SK-MEL-5 (cell line): ENCODE results near the gene RRP36. TPM values are rescaled to one million over a fixed set of nuclear protein-coding genes. Genes with fewer than 3 reads are reported as not detected.

Experiments
- DNase-seq: peaks from one replicate; pipeline ENCODE4 v3.0.0-alpha.2; 2016; ENCODE audit warnings: low read depth, low spot score
- in situ Hi-C: cut with HindIII; loops from 2 replicates; pipeline ENCODE4 v1.10.0; 2016; ENCODE audit warnings: low sequenced_read_pairs, high pct_unique_total_duplicates, low pct_unique_long_range_greater_than_20kb
- total RNA-seq: library from RNA; depleted of rRNA; stranded (reverse); fragments of >200 nt; shearing (Covaris generic); gene quantifications from 2 replicates; pipeline ENCODE4 v1.2.3, GENCODE V29; 2014; rRNA removed

RRP36 gene
- total RNA-seq, 1 experiment from 2014 or later = 89.9 TPM

- DNase-seq = no peak
- in situ Hi-C loops = no loop called here
These were observed 55.9 kb downstream of the RRP36 start for GRCh38 chr6:43077333-43077809.

GRCh38 chr6:43077981-43078511 lies 56.6 kb downstream of the RRP36 start:
- in situ Hi-C loops = no loop called here
- DNase-seq = no peak

- in situ Hi-C loops = no loop called here
- DNase-seq = no peak
These were observed 57.3 kb downstream of the RRP36 start for GRCh38 chr6:43078691-43079090.

Other genes starting within 250 kb of the RRP36 start
- 5.2 and 5.6 TPM in 2 replicates for gene BICRAL, start 239.6 kb upstream of the RRP36 start, total RNA-seq
- gene RPL7L1, start 142.0 kb upstream of the RRP36 start, total RNA-seq = 110 and 112 TPM in 2 replicates
- gene PTCRA, start 105.6 kb upstream of the RRP36 start, total RNA-seq = 6.2 and 9.7 TPM in 2 replicates
- 38.6 and 40.1 TPM in 2 replicates for gene CNPY3, start 92.1 kb upstream of the RRP36 start, total RNA-seq
- 0.34 TPM in 1 of 2 replicates, not detected in the other for gene GNMT, start 60.9 kb upstream of the RRP36 start, total RNA-seq
- 15.2 and 18.4 TPM in 2 replicates for gene PEX6, start 42.4 kb upstream of the RRP36 start, total RNA-seq
- gene PPP2R5D, start 37.1 kb upstream of the RRP36 start, total RNA-seq = 37.3 and 39.1 TPM in 2 replicates
- 66.6 and 79.1 TPM in 2 replicates for gene MEA1, start 7.7 kb upstream of the RRP36 start, total RNA-seq
- 61.6 and 67.9 TPM in 2 replicates for gene KLHDC3, start 7.4 kb upstream of the RRP36 start, total RNA-seq
- gene CUL7, start 32.2 kb downstream of the RRP36 start, total RNA-seq = 18.8 and 20.2 TPM in 2 replicates
- gene MRPL2, start 37.8 kb downstream of the RRP36 start, total RNA-seq = 49.9 and 51.9 TPM in 2 replicates
- gene KLC4, start 38.0 kb downstream of the RRP36 start, total RNA-seq = 6.8 and 8.3 TPM in 2 replicates
- 19.7 TPM in 2 replicates for gene PTK7, start 54.7 kb downstream of the RRP36 start, total RNA-seq
- gene SRF, start 149.6 kb downstream of the RRP36 start, total RNA-seq = 16.4 and 17.6 TPM in 2 replicates
- gene CUL9, start 160.6 kb downstream of the RRP36 start, total RNA-seq = 16.7 and 18.1 TPM in 2 replicates
- gene DNPH1, start 207.9 kb downstream of the RRP36 start, total RNA-seq = 108 and 109 TPM in 2 replicates
- gene TTBK1, start 221.9 kb downstream of the RRP36 start, total RNA-seq = not detected in 2 replicates